Subcutaneous adipose tissue (tissue), 4 donors: Measurements from ENCODE around the gene FRRS1L. TPM values are rescaled to one million over a fixed set of nuclear protein-coding genes. Genes with fewer than 3 reads are reported as not detected.

Experiments used
- total RNA-seq, 4 donors: library from RNA; depleted of rRNA; stranded (reverse); fragments of >200 nt; gene quantifications; one replicate each; pipeline ENCODE4 v1.1.0, GENCODE V29; 2016
- TF ChIP-seq, protein P1 (sequence below): fragments of 450-650 bp; IDR thresholded peaks from one replicate; pipeline ENCODE4 v1.5.1; 2016; ENCODE audit warnings: low read depth, mild to moderate bottlenecking, control low read depth, antibody characterized with exemption, moderate library complexity

FRRS1L gene
- total RNA-seq, 4 donors from 2014 or later = under 0.01 to 0.22 TPM; not detected in 2

DNA sequence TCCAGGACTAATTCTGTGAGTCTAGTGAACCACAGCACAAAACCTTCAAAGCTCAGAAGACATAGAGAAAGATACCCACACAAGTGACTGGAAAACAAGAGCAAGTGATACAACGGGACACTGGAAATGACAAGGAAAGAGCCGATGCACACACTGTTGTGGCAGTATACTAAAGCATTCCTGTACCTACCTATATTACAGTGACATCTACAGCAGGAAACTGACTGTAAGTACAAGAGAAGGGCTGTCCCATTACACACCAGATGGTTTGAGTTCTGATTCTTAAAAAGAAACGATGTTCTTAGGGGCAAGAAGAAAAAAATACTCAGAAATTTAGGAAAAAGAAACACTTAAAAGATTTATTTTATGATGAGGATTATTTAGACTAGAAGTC, 65.8 kb downstream of the FRRS1L start:
- TF ChIP-seq, protein P1, sequence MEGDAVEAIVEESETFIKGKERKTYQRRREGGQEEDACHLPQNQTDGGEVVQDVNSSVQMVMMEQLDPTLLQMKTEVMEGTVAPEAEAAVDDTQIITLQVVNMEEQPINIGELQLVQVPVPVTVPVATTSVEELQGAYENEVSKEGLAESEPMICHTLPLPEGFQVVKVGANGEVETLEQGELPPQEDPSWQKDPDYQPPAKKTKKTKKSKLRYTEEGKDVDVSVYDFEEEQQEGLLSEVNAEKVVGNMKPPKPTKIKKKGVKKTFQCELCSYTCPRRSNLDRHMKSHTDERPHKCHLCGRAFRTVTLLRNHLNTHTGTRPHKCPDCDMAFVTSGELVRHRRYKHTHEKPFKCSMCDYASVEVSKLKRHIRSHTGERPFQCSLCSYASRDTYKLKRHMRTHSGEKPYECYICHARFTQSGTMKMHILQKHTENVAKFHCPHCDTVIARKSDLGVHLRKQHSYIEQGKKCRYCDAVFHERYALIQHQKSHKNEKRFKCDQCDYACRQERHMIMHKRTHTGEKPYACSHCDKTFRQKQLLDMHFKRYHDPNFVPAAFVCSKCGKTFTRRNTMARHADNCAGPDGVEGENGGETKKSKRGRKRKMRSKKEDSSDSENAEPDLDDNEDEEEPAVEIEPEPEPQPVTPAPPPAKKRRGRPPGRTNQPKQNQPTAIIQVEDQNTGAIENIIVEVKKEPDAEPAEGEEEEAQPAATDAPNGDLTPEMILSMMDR = no peak

DNA sequence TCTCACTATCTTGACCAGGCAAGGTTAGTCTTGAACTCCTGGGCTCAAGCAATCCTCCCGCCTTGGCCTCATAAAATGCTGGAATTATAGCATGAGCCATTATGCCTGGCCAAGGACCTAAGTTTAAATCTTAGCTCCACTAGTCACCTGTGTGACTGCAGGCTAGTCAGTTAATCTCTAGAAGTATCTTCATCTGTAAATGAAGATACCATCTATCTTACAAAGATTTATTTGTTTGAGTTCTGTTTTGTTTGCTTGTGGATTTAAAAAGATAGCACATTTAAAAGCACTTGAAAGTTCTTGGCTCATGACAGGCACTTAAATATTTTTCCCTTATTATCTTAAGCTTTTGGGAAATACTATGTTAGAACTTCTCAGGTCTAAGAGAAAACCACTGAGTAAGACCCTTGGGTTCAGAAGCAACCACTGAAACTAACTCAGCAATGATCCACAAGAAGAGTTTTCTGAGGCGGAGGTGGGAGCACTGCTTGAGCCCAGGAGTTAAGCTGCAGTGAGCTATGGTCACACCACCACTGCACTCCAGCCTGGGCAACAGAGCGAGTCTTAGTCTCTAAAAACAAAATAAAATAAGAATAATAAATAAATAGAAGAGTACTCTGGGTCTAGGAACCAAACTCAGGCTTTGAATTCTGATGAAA, 66.4 kb downstream of the FRRS1L start:
- TF ChIP-seq, protein P1 = no peak

DNA sequence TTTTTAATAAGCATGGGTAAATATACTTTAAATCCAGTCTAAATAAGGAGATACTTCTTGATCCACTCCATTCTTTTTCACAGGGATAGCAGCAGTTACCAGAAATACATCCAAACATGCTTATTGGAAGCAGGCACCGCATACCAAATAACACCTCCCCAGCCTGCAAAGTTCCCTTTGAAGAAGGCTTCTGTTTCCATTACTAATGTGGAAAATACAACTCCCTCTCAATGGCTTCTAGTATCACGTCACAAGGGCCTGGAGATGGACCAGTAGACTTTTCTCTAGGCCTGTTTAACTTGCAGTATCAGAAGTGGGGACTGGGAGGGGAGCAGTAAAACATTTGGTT, 68.1 kb downstream of the FRRS1L start:
- TF ChIP-seq, protein P1 = no peak

DNA sequence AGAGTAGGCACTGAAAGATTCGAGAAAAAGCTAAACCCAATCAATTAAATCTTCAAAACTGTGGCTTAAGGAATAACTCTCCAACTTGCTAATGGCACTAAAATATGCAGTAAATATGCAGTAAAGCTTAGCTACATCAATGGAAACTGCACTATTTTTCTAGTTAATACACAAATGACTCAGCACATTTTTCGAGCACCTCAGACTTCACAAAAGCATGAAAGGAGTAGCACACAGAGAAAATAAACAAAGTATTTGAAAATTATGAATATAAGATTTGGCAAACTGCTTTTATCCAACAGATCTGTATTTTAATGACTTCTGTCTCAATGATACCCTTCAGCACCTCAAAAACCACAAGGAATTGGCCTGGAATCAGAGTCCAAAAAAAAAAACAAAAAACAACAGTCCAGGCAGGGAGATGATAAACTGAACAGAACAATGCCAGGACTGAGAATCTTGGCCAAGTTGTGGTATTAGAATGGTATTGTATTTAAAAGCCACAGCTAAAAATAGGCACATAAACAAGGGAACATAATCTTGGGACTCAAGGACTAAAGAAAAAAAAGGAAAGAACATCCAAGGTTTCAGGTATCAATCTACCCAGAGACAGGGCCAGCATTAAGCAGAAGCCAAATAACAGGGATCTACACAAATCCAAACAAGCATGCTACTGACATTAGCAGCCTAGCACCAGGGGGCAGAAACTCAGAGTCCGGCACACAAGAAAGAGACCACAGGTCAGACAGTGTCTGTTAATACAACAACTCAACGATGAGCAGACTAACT, 68.7 kb downstream of the FRRS1L start:
- TF ChIP-seq, protein P1 = no peak

DNA sequence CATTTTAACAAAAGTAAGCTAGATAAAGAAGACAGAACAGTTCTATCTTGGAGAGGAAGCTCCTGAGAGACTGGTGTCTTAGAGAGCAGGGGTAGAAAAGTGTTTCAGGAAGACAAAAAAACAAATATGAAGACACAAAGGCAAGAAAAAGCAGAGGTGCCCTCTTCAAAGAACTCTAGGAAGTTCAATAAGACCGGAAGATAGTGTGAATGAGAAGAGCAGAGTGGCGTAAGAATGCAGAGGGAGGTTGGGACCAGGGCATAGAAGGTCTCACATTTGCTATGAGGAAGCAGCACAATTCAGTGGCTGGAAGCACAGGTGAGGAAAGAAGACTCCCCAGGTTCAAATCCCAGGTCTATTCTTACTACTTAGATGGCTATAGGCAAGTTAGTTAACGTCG, 69.9 kb downstream of the FRRS1L start:
- TF ChIP-seq, protein P1 = no peak

DNA sequence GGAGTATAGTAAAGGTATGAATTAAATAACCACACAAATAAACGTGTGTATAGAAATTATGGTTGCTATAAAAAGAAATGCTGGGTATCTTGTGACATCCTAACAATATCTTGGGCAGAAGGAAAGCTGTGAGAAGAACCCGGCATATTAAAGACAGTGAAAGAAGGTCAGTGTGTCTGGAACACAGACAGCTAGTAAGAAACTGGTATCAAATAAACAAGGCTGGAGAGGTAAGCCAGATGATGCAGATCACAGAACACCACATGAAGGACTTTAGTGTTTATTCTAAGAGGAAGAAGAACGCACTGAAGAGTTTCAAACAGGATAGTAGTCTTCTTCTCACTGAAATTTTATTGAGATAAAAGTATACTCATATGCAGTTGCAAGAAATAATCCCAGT, 71.7 kb downstream of the FRRS1L start:
- TF ChIP-seq, protein P1 = no peak

DNA sequence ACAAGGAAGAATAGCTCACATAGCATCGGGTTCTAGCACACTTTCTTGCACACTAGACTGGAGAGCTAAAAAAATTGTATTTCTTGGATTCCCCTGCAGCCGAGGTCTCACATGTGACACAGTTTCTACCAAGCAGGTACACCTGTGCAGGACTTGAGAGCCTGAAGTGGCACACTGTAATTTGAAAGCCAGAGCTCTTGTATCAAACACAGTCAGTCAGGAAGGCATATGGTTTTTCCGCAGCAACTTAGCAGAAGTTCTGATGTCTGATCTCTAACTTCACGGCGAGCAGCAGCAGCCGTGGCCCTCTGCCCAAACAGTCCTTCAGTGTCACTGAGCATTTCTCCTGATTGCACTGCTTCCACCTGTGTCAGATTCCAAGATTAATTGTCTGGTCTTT, 72.8 kb downstream of the FRRS1L start:
- TF ChIP-seq, protein P1 = no peak
